ENCODE results near the gene DBNDD1.
A peak's percentile ranks its signal among the peaks of the same experiment; 100 is the strongest.
"Not testable (repeated sequence)": the region's sequence is repeated elsewhere in the genome, so short reads cannot be mapped to it uniquely, and the experiment has no call there.

Gene DBNDD1

GRCh38 chr16:89988951-89989350 is 30.3 kb downstream of the DBNDD1 start:
- no peak for DNase-seq (ENCODE audit: low read depth)

DNA sequence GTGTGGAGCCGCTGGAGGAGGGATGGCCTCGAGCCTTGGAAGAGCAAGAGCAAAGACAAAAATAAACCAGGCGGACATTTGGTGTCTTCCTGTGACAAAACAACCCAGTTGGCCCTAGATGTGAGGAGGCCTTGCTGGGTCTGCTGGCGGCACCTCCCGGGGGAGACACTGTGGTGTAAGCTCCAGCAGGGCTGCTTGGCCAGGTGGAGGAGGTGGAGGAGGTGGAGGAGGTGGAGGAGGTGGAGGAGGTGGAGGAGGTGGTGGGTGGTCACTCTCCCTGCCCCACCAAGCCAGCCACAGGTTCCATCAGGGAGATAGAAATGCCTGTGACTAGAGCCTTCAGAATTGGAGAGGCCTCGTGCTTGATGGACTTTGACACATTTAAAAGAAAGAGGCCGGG is 32.1 kb downstream of the DBNDD1 start:
- no peak for DNase-seq (ENCODE audit: low read depth)

DNA sequence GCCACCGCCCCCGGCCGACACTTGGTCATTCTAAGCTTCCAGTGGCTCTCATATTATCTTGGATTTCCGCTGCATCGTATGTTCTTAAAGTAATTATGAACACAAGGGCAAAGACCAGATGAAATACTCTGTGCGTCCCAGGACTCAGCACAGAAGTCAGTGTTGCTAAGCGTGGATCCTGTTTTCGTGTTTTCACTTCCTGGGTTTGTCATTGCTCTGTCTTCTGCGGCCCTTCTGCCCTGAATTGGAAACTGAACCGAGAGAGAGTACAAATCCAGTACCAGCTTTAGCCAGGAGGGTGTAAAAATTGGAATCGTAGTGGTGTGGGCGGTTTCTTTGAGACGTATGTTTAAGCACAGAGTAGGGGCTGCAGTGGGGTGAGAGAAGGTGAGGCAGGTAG is 32.7 kb downstream of the DBNDD1 start:
- no peak for DNase-seq (ENCODE audit: low read depth)

DNA sequence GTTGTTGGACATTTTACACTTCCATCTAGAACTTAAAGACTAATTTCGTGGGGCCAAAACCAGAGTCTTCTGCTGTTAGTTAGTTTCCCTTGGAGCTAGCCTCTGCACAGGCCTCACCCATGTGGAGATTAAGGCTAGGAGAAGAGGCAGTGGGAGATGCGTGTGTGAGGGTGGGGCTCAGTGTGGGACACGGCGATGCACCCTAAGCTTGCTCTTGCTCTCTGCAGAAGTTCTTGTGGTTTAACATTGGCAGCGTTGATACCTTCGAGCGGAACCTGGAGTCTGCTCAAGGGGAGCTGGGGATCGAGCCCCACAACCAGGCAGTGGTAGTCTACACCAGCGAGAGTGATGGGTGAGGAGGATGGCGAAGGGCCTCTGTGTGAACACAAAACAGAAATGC is 34.0 kb downstream of the DBNDD1 start:
- no peak for DNase-seq (ENCODE audit: low read depth)

GRCh38 chr16:89984216-89984615 is 35.0 kb downstream of the DBNDD1 start:
- DNase-seq (ENCODE audit: low read depth), result no peak

GRCh38 chr16:89983536-89983935 is 35.7 kb downstream of the DBNDD1 start:
- no peak for DNase-seq (ENCODE audit: low read depth)

GRCh38 chr16:89982318-89982717 is 36.9 kb downstream of the DBNDD1 start:
- no peak for DNase-seq (ENCODE audit: low read depth)

DNA sequence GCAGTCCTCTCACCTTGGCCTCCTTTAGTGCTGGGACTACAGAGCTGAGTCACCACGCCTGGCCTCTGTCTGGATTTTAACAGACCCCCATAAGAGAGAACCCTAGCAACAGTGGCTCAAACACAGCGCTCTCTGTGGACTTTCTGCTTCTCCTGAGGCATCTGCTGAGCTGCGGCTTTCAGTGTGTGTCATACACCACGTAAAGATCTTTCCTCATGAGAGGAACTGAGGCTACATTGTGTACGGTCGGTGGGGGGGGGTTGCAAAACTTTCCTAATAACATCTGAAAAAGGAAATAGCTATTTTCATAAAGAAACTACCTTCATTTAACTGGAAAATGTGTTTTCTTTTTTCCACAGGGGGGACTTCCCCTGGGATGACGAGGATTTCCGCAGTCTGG is 37.8 kb downstream of the DBNDD1 start:
- no peak for DNase-seq (ENCODE audit: low read depth)

- no peak for DNase-seq (ENCODE audit: low read depth)
Measured at GRCh38 chr16:89974870-89975269, 44.4 kb downstream of the DBNDD1 start.

GRCh38 chr16:89973654-89974335 is 45.5 kb downstream of the DBNDD1 start:
- DNase-seq (ENCODE audit: low read depth), result no peak

- no peak for DNase-seq (ENCODE audit: low read depth)
Measured at GRCh38 chr16:89973235-89973634, 46.0 kb downstream of the DBNDD1 start.

DNA sequence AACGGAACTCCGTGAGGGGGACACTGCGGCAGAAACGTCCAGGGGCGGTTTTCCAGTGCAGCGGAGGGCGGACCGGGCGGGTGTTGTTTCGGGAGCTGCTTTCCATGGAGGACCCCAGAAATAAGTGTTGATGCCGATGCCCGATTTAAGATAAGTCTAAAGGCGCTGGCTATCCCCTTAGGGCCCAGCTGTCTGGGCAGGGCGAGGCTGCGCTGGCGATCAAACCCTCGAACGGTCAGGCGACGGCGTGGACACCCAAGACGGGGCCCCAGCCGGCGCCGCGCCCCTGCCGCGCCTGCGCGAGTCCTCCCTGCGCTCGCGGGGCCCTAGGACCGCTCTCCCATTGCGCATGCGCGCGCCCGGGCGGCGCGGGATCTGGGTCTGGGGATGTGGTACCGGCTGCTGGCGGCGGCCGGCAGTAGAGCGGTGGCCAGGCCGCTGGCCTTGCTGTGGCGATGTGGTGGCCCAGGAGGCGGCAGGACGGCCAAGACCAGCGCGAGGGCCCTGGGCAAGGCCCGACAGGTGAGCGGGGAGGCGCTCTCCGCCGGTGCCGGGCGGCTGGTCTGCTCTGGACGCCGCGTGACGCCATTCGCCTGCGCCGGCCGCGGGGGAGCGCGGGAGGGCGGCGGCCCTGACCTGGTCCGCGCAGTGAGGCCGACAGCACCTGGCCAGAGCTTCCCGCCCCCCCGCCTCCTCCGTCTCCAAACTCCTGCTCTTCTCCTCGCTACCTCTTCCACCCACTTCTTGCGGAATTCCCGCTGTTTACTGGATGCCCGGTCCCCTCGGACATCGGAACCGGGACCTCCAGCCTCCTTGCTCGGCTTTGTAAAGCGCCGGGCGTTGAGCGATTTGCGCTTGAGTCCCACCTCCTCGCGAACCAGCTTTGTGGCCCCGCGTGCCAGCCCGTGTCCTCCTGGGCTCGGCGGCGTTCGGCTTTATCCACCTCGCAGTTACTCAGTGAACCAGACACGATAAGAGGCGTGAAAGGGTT is 46.7 kb downstream of the DBNDD1 start:
- peak; percentile 82 for DNase-seq (ENCODE audit: low read depth)

GRCh38 chr16:89971495-89972243 is 47.6 kb downstream of the DBNDD1 start:
- DNase-seq (ENCODE audit: low read depth), result no peak

DNA sequence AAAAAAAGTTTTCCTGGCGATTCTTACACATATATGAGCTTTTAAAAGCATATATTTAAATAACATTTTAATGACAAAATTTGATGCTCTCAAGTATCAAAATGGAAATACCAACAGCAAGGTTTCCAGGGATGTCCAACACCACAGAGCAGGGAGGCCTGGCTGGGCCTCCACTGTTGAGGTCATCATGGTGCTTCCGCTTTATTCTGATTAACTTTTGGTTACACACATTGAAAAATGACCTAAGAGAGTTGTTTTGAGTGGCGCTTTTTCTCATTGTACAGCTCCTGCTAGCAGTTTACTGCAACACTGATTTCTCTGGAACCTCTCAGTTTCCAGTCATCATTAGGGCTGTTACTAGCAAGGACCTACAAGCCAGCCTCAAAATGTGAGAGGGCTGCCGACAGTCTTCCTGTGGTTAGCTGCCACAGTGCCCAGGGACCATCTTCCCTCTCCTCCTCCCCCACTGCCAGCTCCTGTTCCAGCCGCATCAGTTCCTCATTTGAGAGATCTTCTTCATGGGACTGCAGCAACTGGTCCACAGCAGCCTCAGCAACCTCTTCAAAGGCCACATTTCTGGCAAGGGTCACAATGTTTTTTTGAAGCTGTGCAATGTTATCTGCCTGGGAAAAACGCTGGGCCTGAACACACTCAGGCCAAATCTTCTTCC is 49.4 kb downstream of the DBNDD1 start:
- DNase-seq (ENCODE audit: low read depth), result no peak

- not testable (repeated sequence) for DNase-seq (ENCODE audit: low read depth)
Measured at GRCh38 chr16:89968074-89968473, 51.2 kb downstream of the DBNDD1 start.

GRCh38 chr16:89967436-89967835 is 51.8 kb downstream of the DBNDD1 start:
- not testable (repeated sequence) for DNase-seq (ENCODE audit: low read depth)

DNA sequence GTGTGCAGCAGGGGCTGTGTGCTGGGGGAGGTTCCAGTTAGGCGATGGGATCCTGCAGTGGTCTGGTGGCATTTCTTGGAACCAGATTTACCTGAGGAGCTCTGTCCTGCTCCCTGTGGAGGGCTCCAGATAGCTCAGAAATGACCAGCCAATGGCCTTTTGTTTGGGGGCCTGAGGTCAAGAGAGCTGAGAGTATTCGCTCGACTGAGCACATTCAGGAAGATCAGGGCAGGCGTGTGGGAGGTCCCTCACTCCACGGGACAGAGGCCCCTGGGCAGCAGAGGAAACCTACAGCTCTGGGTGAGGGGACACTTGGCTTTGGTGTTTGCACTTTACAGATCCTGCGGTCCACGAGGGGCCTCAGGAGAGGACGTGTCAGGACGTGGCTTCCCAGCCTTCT is 52.5 kb downstream of the DBNDD1 start:
- no peak for DNase-seq (ENCODE audit: low read depth)

DNA sequence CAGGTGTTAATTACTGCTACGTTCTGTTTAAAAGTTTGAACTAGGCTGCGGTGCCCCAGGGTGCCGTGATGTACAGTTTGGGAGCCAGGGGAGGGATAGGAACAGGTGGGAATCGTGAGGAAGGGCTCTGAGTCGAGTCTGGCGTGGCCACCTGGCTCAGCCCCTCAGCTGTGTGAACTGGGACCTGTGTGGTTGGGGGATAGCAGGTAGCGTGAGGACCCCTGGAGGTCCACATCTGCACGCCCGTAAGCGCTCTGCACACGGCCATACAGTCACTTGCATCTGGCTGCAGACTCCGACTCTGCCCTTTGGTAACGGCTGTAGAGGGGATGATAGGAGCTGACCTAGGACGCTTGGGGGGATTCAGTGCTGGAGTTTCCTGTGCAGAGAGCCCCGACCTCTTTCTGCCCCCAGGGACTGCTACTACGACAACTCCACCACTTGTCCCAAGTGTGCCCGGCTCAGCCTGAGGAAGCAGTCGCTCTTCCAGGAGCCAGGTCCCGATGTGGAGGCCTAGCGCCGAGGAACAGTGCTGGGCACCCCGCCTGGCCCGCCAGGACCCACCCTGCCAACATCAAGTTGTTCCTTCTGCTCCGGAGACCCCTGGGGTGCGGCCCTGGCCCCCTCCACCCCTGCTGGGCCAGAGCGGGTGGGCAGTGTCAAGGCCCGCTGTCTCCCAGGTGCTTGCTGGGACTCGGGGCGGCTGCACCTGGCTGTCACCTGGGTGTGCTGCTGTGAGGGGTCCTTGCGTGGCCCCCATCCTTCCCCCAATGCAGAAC is 53.6 kb downstream of the DBNDD1 start:
- DNase-seq (ENCODE audit: low read depth), result no peak

GRCh38 chr16:89964201-89964600 is 55.1 kb downstream of the DBNDD1 start:
- no peak for DNase-seq (ENCODE audit: low read depth)

DNA sequence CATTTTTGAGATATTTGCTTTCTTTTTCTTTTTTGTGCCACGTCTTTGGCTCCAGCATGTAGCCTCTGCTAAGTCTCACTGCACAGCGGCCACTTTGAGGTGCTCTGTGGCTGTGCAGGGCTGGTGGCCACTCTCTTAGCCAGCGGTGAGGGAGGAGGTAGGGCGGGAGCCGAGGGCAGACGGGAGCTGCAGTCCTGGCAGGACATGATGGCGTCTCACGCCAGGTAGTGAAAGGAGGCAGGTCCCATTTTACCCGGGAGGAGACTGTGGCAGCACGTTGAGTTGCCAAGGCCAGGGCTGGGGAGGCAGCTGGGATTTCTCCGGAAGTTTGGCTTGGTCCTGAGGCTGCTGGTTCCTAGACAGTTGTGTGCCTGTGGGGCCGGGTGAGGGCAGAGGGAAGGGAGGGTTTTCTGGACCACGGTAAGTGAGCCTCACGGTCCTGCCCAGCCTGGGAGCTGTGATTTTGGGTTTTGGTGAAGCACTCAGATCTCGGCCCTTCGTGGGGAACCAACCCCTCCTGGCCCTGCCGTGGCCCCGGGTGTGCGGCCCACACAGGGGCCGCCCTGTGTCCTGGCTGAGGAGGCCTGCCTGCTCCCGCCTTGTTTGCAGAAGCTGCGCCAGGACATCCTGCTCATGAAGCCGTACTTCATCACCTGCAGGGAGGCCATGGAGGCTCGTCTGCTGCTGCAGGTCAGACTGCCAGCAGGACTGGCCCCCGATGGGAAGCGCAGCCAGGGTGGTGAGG is 56.3 kb downstream of the DBNDD1 start:
- DNase-seq (ENCODE audit: low read depth), result no peak
